IMR-90 (cell line): ENCODE results near the gene ALKBH2. TPM values are rescaled to one million over a fixed set of nuclear protein-coding genes. Genes with fewer than 3 reads are reported as not detected.

Experiments
- ATAC-seq: fragments of 200-7000 bp; cut with Tn5 transposase; 2 replicates; pipeline ENCODE4 v1.9.1; 2020; ENCODE audit warnings: low read depth, mild to moderate bottlenecking, moderate library complexity
- BruUV-seq: library from RNA; stranded (reverse); fragments of 400-500 nt; replicated peaks from 2 replicates; lab custom pipeline; 2021; lab: Mats Ljungman, UMichigan
- CTCF ChIA-PET: fragments of 300-600 bp; formaldehyde crosslinking; extraction: SDS; loops from one replicate; lab custom pipeline; 2021; ENCODE audit warnings: antibody characterized with exemption; lab: Yijun Ruan, JAX
- POLR2A ChIA-PET: fragments of 300-600 bp; sonication (Branson Sonifier 250); formaldehyde crosslinking; loops from one replicate; lab custom pipeline; 2022; ENCODE audit warnings: antibody characterized with exemption; ENCODE audit not compliant: unreplicated experiment; lab: Charles Lee
- DNase-seq: peaks from one replicate; pipeline ENCODE4 v3.0.0; 2013
- H2AFZ ChIP-seq: replicated peaks from 2 replicates; pipeline ENCODE3; 2013; ENCODE audit warnings: low read length, mild to moderate bottlenecking; ENCODE audit not compliant: poor library complexity
- H2AK5ac ChIP-seq: 2 replicates; pipeline ENCODE4 v1.6.1; 2013; ENCODE audit warnings: low read depth, low read length, inconsistent platforms
- H2AK9ac ChIP-seq: replicated peaks from 2 replicates; pipeline ENCODE3; 2013; ENCODE audit warnings: mild to moderate bottlenecking, low read depth, low read length, moderate library complexity; ENCODE audit not compliant: poor library complexity
- H2BK120ac ChIP-seq: 2 replicates; pipeline ENCODE4 v1.6.1; 2013; ENCODE audit warnings: low read depth, low read length, inconsistent platforms
- H2BK15ac ChIP-seq: 3 replicates; pipeline ENCODE4 v1.6.1; 2013; ENCODE audit warnings: low read depth, low read length, inconsistent platforms
- H2BK20ac ChIP-seq: 2 replicates; pipeline ENCODE4 v1.6.1; 2013; ENCODE audit warnings: low read depth, mild to moderate bottlenecking, inconsistent platforms, low read length, moderate library complexity
- H2BK5ac ChIP-seq: 2 replicates; pipeline ENCODE4 v1.6.1; 2013; ENCODE audit warnings: mild to moderate bottlenecking, low read depth, low read length, inconsistent platforms; ENCODE audit not compliant: poor library complexity, severe bottlenecking
- H3K14ac ChIP-seq: replicated peaks from 2 replicates; pipeline ENCODE4 v1.6.1; 2013; ENCODE audit warnings: low read depth, low read length, inconsistent platforms
- H3K18ac ChIP-seq: 2 replicates; pipeline ENCODE4 v1.6.1; 2013; ENCODE audit warnings: low read depth, low read length, control low read depth
- H3K23ac ChIP-seq: 2 replicates; pipeline ENCODE4 v1.6.1; 2013; ENCODE audit warnings: low read depth, low read length, inconsistent platforms
- H3K27ac ChIP-seq: 2 replicates; pipeline ENCODE4 v1.5.1; 2013; ENCODE audit warnings: mild to moderate bottlenecking, control low read depth, low read length; ENCODE audit not compliant: insufficient read depth
- H3K27me3 ChIP-seq: 2 replicates; pipeline ENCODE4 v1.6.1; 2013; ENCODE audit warnings: low read length; ENCODE audit not compliant: control insufficient read depth, insufficient read depth
- H3K36me3 ChIP-seq: 2 replicates; pipeline ENCODE4 v1.6.1; 2013; ENCODE audit warnings: low read length, mixed read lengths; ENCODE audit not compliant: control insufficient read depth, insufficient read depth
- H3K4ac ChIP-seq: 2 replicates; pipeline ENCODE4 v1.6.1; 2013; ENCODE audit warnings: low read depth, low read length, inconsistent platforms
- H3K4me1 ChIP-seq: 2 replicates; pipeline ENCODE4 v1.6.1; 2013; ENCODE audit warnings: low read length, mixed read lengths; ENCODE audit not compliant: control insufficient read depth, insufficient read depth
- H3K4me2 ChIP-seq: 2 replicates; pipeline ENCODE4 v1.6.1; 2013; ENCODE audit warnings: low read depth, mild to moderate bottlenecking, control low read depth, low read length, moderate library complexity
- H3K4me3 ChIP-seq: 2 replicates; pipeline ENCODE4 v1.5.1; 2013; ENCODE audit warnings: low read depth, mild to moderate bottlenecking, control low read depth, low read length, moderate library complexity; ENCODE audit not compliant: insufficient read depth
- H3K56ac ChIP-seq: 2 replicates; pipeline ENCODE4 v1.6.1; 2013; ENCODE audit warnings: low read length, inconsistent platforms; ENCODE audit not compliant: insufficient read depth; ENCODE audit errors: extremely low read depth
- H3K79me1 ChIP-seq, 2 experiments: 2 replicates each; pipeline ENCODE4 v1.6.1; 2013; ENCODE audit warnings: low read length in 2 of 2, inconsistent platforms in 1 of 2, low read depth in 1 of 2
- H3K9ac ChIP-seq: 2 replicates; pipeline ENCODE4 v1.6.1; 2013; ENCODE audit warnings: low read depth, low read length, control low read depth
- H3K9me1 ChIP-seq: 2 replicates; pipeline ENCODE4 v1.6.1; 2013; ENCODE audit warnings: low read length, inconsistent platforms; ENCODE audit not compliant: insufficient read depth
- H3K9me3 ChIP-seq: 2 replicates; pipeline ENCODE4 v1.6.1; 2013; ENCODE audit warnings: low read length; ENCODE audit not compliant: control insufficient read depth, insufficient read depth
- H4K20me1 ChIP-seq: 2 replicates; pipeline ENCODE4 v1.6.1; 2013; ENCODE audit warnings: low read length, inconsistent platforms; ENCODE audit not compliant: insufficient read depth
- H4K5ac ChIP-seq: 2 replicates; pipeline ENCODE4 v1.6.1; 2013; ENCODE audit warnings: mild to moderate bottlenecking, low read depth, low read length, control low read depth
- H4K8ac ChIP-seq, 2 experiments: 2 replicates each; pipeline ENCODE4 v1.6.1; 2013; ENCODE audit warnings: low read depth in 2 of 2, low read length in 2 of 2, control low read depth in 1 of 2, inconsistent platforms in 1 of 2
- H4K91ac ChIP-seq: 2 replicates; pipeline ENCODE4 v1.6.1; 2013; ENCODE audit warnings: low read depth, low read length, inconsistent platforms; ENCODE audit not compliant: insufficient read depth
- BHLHE40 ChIP-seq: fragments of 150-350 bp; IDR thresholded peaks from 2 replicates; pipeline ENCODE4 v1.6.1; 2016; ENCODE audit warnings: mild to moderate bottlenecking, low read depth, low read length
- CEBPB ChIP-seq: IDR thresholded peaks from 2 replicates; pipeline ENCODE4 v1.6.1; 2012; ENCODE audit warnings: low read depth, low read length, improper control_type of control experiment
- CHD1 ChIP-seq: IDR thresholded peaks from 2 replicates; pipeline ENCODE4 v1.6.1; 2012; ENCODE audit warnings: low read depth, low read length, improper control_type of control experiment
- CTCF ChIP-seq: conservative IDR thresholded peaks from 2 replicates; pipeline ENCODE4 v1.5.1; 2012; ENCODE audit warnings: mild to moderate bottlenecking, low read depth, low read length, improper control_type of control experiment
- ELK1 ChIP-seq: fragments of 150-350 bp; IDR thresholded peaks from 2 replicates; pipeline ENCODE4 v1.6.1; 2016; ENCODE audit warnings: low read depth, mild to moderate bottlenecking, low read length, moderate library complexity, borderline replicate concordance
- FOS ChIP-seq: fragments of 150-350 bp; IDR thresholded peaks from 2 replicates; pipeline ENCODE4 v1.6.1; 2016; ENCODE audit warnings: low read depth, low read length
- MAFK ChIP-seq: IDR thresholded peaks from 2 replicates; pipeline ENCODE4 v1.6.1; 2012; ENCODE audit warnings: low read depth, low read length, improper control_type of control experiment
- MAZ ChIP-seq: IDR thresholded peaks from 2 replicates; pipeline ENCODE4 v1.6.1; 2012; ENCODE audit warnings: low read depth, mild to moderate bottlenecking, low read length, improper control_type of control experiment, moderate library complexity, borderline replicate concordance
- MXI1 ChIP-seq: IDR thresholded peaks from 2 replicates; pipeline ENCODE4 v1.6.1; 2012; ENCODE audit warnings: low read depth, mild to moderate bottlenecking, low read length, moderate library complexity, borderline replicate concordance
- NFE2L2 ChIP-seq: fragments of 150-350 bp; IDR thresholded peaks from 2 replicates; pipeline ENCODE4 v1.6.1; 2016; ENCODE audit warnings: low read depth, mild to moderate bottlenecking, low read length
- POLR2A ChIP-seq: IDR thresholded peaks from 2 replicates; pipeline ENCODE4 v1.6.1; 2012; ENCODE audit warnings: mild to moderate bottlenecking, low read depth, low read length
- RAD21 ChIP-seq: IDR thresholded peaks from 2 replicates; pipeline ENCODE4 v1.6.1; 2012; ENCODE audit warnings: low read length, improper control_type of control experiment
- RCOR1 ChIP-seq: IDR thresholded peaks from 2 replicates; pipeline ENCODE4 v1.6.1; 2012; ENCODE audit warnings: mild to moderate bottlenecking, low read length, improper control_type of control experiment; ENCODE audit not compliant: insufficient replicate concordance
- RFX5 ChIP-seq: IDR thresholded peaks from 2 replicates; pipeline ENCODE4 v1.8.0; 2012; ENCODE audit warnings: low read depth, mild to moderate bottlenecking, low read length, moderate library complexity
- SMC3 ChIP-seq: fragments of 150-350 bp; IDR thresholded peaks from 2 replicates; pipeline ENCODE4 v1.6.1; 2016; ENCODE audit warnings: low read depth, mild to moderate bottlenecking, antibody characterized with exemption, low read length, moderate library complexity
- dilution Hi-C: fragments of 300-500 bp; cut with HindIII; formaldehyde crosslinking; loops from one replicate; pipeline ENCODE4 v1.14.3; 2018; ENCODE audit warnings: low sequenced_read_pairs; ENCODE audit not compliant: unreplicated experiment
- in situ Hi-C: fragments of 300-500 bp; cut with MboI; formaldehyde crosslinking; loops from 3 replicates; pipeline ENCODE4 v1.14.3; 2019; ENCODE audit warnings: low sequenced_read_pairs, inconsistent platforms, mixed read lengths
- intact Hi-C: fragments of 100-400 bp; cut with micrococcal nuclease; formaldehyde crosslinking; loops from 2 replicates; pipeline ENCODE4 v1.10.0; 2022
- polyA plus RNA-seq, 3 experiments: library from polyadenylated mRNA; depleted of rRNA; stranded (reverse); fragments of >200 nt; gene quantifications; 2 replicates each; pipeline ENCODE4 v1.2.3, GENCODE V29; 2012; ENCODE audit warnings: low replicate concordance in 1 of 3
- total RNA-seq: library from RNA; depleted of rRNA; stranded (reverse); fragments of >200 nt; gene quantifications from 2 replicates; pipeline ENCODE4 v1.2.3, GENCODE V29; 2012
- TF ChIP-seq, protein P1 (sequence below): fragments of 150-350 bp; IDR thresholded peaks from 2 replicates; pipeline ENCODE4 v1.6.1; 2017; ENCODE audit warnings: mild to moderate bottlenecking, antibody characterized with exemption, low read length, low read depth

Gene ALKBH2
- total and polyA plus RNA-seq, 2 of the 4 experiments (the other 2 are of a cell fraction), result 14.9 to 17.8 TPM

GRCh38 chr12:109054520-109054919 is 38.8 kb downstream of the ALKBH2 start:
- H3K36me3 ChIP-seq, result peaks cover 4% of the 10 kb centered on the region
- dilution Hi-C loops (no loop called here), in situ Hi-C loops (no loop called here), intact Hi-C loops (no loop called here)
- H4K20me1 ChIP-seq, result no peaks in the 10 kb centered on the region
- no peak for ATAC-seq
- 0 out of 2 replicates have a peak, but pooled peaks cover 4% of the 10 kb centered on the region for H3K4me1 ChIP-seq
- TF ChIP-seq RAD21 (no peak), FOS (no peak), CEBPB (no peak), BHLHE40 (no peak), POLR2A (no peak), MAFK (no peak), CTCF (no peak), MAZ (no peak), SMC3 (no peak), RFX5 (no peak), NFE2L2 (no peak), CHD1 (no peak), ELK1 (no peak), RCOR1 (no peak), MXI1 (no peak)
- TF ChIP-seq, protein P1, sequence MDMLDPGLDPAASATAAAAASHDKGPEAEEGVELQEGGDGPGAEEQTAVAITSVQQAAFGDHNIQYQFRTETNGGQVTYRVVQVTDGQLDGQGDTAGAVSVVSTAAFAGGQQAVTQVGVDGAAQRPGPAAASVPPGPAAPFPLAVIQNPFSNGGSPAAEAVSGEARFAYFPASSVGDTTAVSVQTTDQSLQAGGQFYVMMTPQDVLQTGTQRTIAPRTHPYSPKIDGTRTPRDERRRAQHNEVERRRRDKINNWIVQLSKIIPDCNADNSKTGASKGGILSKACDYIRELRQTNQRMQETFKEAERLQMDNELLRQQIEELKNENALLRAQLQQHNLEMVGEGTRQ, result no peak
- H2AFZ ChIP-seq, result no peak overlapping the region
- H3K79me1 ChIP-seq, result peaks cover 11 to 15% of the 10 kb centered on the region in 2 experiments; a peak in 3 of 4 replicates
- DNase-seq, result no peak
- no peak overlapping the region for H4K8ac ChIP-seq
- H3K56ac ChIP-seq, result no peak overlapping the region
- no peak overlapping the region for H3K23ac ChIP-seq
- H2BK20ac ChIP-seq, result no peak overlapping the region
- H3K14ac ChIP-seq, result no peak overlapping the region
- H3K4me2 ChIP-seq, result no peak overlapping the region
- no peak overlapping the region for H2BK5ac ChIP-seq
- POLR2A ChIA-PET, result interaction anchor here (0.6 kb wide), 1 partner anchor 21 kb away, joined by 3 read pairs; no protein-coding TSS in a partner anchor
- H3K9ac ChIP-seq, result no peak overlapping the region
- no peak overlapping the region for H2AK9ac ChIP-seq
- no peak overlapping the region for H3K4me3 ChIP-seq
- H3K18ac ChIP-seq, result no peak overlapping the region
- no peak overlapping the region for H2AK5ac ChIP-seq
- H2BK120ac ChIP-seq, result no peak overlapping the region
- no peak overlapping the region for H2BK15ac ChIP-seq
- no peak overlapping the region for H4K5ac ChIP-seq
- H3K9me3 ChIP-seq, result no peaks in the 10 kb centered on the region
- H3K4ac ChIP-seq, result no peak overlapping the region
- H3K9me1 ChIP-seq, result peaks cover 5% of the 10 kb centered on the region
- BruUV-seq, result no TSS peak
- no peaks in the 10 kb centered on the region for H3K27me3 ChIP-seq
- no peak overlapping the region for H3K27ac ChIP-seq
- CTCF ChIA-PET, result interaction anchor here (0.7 kb wide), 1 partner anchor 13 kb away, joined by 4 read pairs; no protein-coding TSS in a partner anchor
- no peak overlapping the region for H4K91ac ChIP-seq
